AG08396 (cell line): ENCODE measurements around the gene SRCIN1.
"Not testable (repeated sequence)": the region's sequence is repeated elsewhere in the genome, so short reads cannot be mapped to it uniquely, and the experiment has no call there.

Source experiments
- DNase-seq: peaks from one replicate; pipeline ENCODE4 v3.0.0; 2012; ENCODE audit warnings: low spot score, mixed read lengths

The SRCIN1 gene

GRCh38 chr17:38484242-38485145, 121.3 kb downstream of the SRCIN1 start:
- peak; percentile 52 for DNase-seq

DNA sequence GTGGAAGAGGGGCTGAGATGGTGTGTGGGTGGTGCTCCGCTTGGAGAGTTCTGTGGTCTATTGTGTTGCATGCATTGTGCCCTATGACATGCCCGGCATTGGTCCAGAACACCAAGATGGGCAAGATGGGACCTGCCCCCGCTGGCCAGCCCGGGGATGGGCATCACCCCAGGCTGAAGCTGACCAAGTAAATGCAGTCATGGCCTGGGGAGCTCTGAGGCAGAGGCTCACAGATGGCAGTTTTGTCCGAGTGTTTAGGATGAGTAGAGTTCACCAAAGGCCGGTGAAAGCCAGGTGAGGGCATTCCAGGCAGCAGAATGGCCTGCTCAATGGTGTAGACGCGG, 123.1 kb downstream of the SRCIN1 start:
- not testable (repeated sequence) for DNase-seq

DNA sequence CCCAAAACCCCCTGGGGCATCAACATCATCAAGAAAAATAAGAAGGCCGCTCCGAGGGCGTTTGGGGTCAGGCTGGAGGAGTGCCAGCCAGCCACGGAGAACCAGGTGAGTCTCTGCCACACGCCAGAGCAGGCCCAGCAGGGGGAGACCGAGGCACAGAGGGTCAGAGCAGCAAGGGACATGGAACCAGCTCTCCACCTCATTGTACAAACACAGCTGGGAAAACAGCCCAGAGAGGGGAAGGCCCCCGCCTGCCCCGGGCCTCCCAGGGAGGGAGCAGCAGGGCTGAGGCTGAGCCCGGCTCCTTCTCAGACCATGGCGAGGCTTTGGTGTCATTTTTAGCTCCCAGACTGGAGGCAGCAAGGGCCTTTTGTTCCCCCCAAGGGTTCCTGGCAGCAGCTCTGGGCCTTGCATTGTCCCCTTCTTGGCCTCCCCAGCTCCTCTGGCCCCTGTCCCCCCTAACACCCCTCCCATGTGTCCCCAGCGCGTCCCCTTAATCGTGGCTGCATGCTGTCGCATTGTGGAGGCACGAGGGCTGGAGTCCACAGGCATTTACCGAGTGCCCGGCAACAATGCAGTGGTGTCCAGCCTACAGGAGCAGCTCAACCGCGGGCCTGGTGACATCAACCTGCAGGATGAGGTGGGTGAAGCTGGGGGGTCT, 123.6 kb downstream of the SRCIN1 start:
- not testable (repeated sequence) for DNase-seq
